ENCODE measurements around the gene GJC2. TPM values are rescaled to one million over a fixed set of nuclear protein-coding genes. Genes with fewer than 3 reads are reported as not detected.

Gene GJC2
- polyA plus RNA-seq, 1 donor from 2014 or later, result 2.3 TPM

DNA sequence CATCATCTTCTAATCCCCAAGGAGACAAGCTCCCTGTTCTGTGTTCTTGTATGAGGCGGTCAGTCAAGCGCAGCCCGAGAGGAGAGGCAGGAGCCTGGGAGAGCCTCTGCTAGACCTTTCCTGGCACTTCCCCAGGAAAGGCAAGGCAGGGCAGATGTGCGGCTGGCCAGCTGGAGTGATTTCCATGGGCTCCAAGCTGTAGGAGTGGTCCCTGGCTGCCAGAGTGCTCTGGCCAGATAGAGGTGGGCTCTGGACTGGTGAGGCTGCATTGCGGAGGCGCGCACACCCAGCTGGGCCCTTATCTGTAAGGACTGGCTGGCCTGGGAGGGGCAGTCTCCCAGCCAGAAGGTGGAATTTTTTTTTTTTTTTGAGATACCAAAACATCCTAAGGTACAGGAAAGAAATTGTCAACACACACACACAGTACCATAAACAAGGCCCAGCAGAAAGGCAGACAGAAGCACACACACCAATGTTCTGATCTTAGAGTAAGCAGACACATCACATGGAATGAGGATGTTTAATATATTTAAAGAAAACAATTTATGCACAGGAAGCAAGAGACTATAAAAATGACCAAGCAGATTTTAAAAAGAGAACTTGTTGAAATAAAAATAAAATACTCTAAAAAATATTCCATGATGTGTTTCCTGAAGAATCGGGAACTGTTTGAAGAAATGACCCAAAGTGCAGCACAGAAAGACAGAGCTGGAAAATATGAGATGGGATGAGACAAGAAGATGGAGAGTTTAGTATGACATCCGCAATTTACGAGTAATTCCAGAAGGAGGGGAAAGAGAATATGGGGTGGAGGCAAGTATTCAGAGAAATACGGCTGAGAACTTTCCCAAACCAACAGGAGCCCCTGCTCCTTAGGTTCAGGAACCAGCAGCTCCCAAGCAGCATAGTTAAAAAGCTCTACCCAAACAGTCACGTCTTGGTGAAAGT is 29.3 kb downstream of the GJC2 start:
- no peaks in the 10 kb centered on the region for H3K9me2 ChIP-seq (ENCODE audit: insufficient read depth, low read length)
- H3K4me3 ChIP-seq (ENCODE audit: low read length), result no peak overlapping the region
- no peak overlapping the region for H3K4me2 ChIP-seq (ENCODE audit: low read length)
- no peak overlapping the region for H3K27ac ChIP-seq (ENCODE audit: low read length)
- H3K36me3 ChIP-seq (ENCODE audit: insufficient read depth, low read length), result no peaks in the 10 kb centered on the region
- no peaks in the 10 kb centered on the region for H3K9me3 ChIP-seq (ENCODE audit: low read length)
- no peaks in the 10 kb centered on the region for H4K20me1 ChIP-seq (ENCODE audit: insufficient read depth)
- H3K9ac ChIP-seq (ENCODE audit: low read length), result no peak overlapping the region
- H3F3A ChIP-seq (ENCODE audit: insufficient read depth, low read length, poor library complexity, severe bottlenecking), result no peaks in the 10 kb centered on the region
- TF ChIP-seq MXI1 (conservative IDR thresholded peaks at IDR 0.05; ENCODE audit: poor library complexity, severe bottlenecking) (no peak), CTCF (IDR thresholded peaks at IDR 0.05; ENCODE audit: poor library complexity, severe bottlenecking) (no peak), SMC3 (conservative IDR thresholded peaks at IDR 0.05; ENCODE audit: poor library complexity) (no peak), EP300 (conservative IDR thresholded peaks at IDR 0.05; ENCODE audit: poor library complexity, severe bottlenecking) (no peak), TAF1 (IDR thresholded peaks at IDR 0.05; ENCODE audit: low read depth) (no peak), POLR2AphosphoS5 (IDR thresholded peaks at IDR 0.05) (no peak), EZH2 (IDR thresholded peaks at IDR 0.05; ENCODE audit: borderline replicate concordance, insufficient read depth, low read length, poor library complexity, severe bottlenecking) (no peak), RAD21 (conservative IDR thresholded peaks at IDR 0.05) (no peak), REST (IDR thresholded peaks at IDR 0.05; ENCODE audit: borderline replicate concordance) (no peak)
- H2AFZ ChIP-seq (ENCODE audit: low read depth, low read length), result no peak overlapping the region
- H3K27me3 ChIP-seq (ENCODE audit: insufficient read depth, low read depth, low read length), result no peaks in the 10 kb centered on the region
- no peaks in the 10 kb centered on the region for H3K79me2 ChIP-seq (replicated peaks; ENCODE audit: insufficient read depth, low read length)

GRCh38 chr1:228180271-228180958 is 30.7 kb downstream of the GJC2 start:
- Histone ChIP-seq H3K27ac (ENCODE audit: low read length) (no peak overlapping the region), H3K4me2 (ENCODE audit: low read length) (no peak overlapping the region), H3K4me3 (ENCODE audit: low read length) (no peak overlapping the region), H2AFZ (ENCODE audit: low read depth, low read length) (no peak overlapping the region), H4K20me1 (ENCODE audit: insufficient read depth) (no peaks in the 10 kb centered on the region), H3K9me2 (ENCODE audit: insufficient read depth, low read length) (no peaks in the 10 kb centered on the region), H3K27me3 (ENCODE audit: insufficient read depth, low read depth, low read length) (no peaks in the 10 kb centered on the region), H3K79me2 (replicated peaks; ENCODE audit: insufficient read depth, low read length) (no peaks in the 10 kb centered on the region), H3K36me3 (ENCODE audit: insufficient read depth, low read length) (no peaks in the 10 kb centered on the region), H3F3A (ENCODE audit: insufficient read depth, low read length, poor library complexity, severe bottlenecking) (no peaks in the 10 kb centered on the region), H3K9ac (ENCODE audit: low read length) (no peak overlapping the region), H3K9me3 (ENCODE audit: low read length) (no peaks in the 10 kb centered on the region)
- TF ChIP-seq SMC3 (conservative IDR thresholded peaks at IDR 0.05; ENCODE audit: poor library complexity) (no peak), EZH2 (IDR thresholded peaks at IDR 0.05; ENCODE audit: borderline replicate concordance, insufficient read depth, low read length, poor library complexity, severe bottlenecking) (no peak), REST (IDR thresholded peaks at IDR 0.05; ENCODE audit: borderline replicate concordance) (no peak), TAF1 (IDR thresholded peaks at IDR 0.05; ENCODE audit: low read depth) (no peak), POLR2AphosphoS5 (IDR thresholded peaks at IDR 0.05) (no peak), MXI1 (conservative IDR thresholded peaks at IDR 0.05; ENCODE audit: poor library complexity, severe bottlenecking) (no peak), RAD21 (conservative IDR thresholded peaks at IDR 0.05) (no peak), CTCF (IDR thresholded peaks at IDR 0.05; ENCODE audit: poor library complexity, severe bottlenecking) (no peak), EP300 (conservative IDR thresholded peaks at IDR 0.05; ENCODE audit: poor library complexity, severe bottlenecking) (no peak)

Data from neural cell (in vitro differentiated cells).